PC-3 (cell line): ENCODE results near the gene ZFP28.

Source experiments
- EZH2phosphoT487 ChIP-seq: fragments of 300-600 bp; sonication (generic); IDR thresholded peaks from 2 replicates; pipeline ENCODE4 v1.6.1; 2018; ENCODE audit warnings: mild to moderate bottlenecking, antibody characterized with exemption, low read length, borderline replicate concordance
- TF ChIP-seq, protein P1 (sequence below): fragments of 300-600 bp; sonication (generic); conservative IDR thresholded peaks from 2 replicates; pipeline ENCODE4 v1.5.1; 2017; ENCODE audit warnings: antibody characterized with exemption, low read depth, mild to moderate bottlenecking, low read length

DNA sequence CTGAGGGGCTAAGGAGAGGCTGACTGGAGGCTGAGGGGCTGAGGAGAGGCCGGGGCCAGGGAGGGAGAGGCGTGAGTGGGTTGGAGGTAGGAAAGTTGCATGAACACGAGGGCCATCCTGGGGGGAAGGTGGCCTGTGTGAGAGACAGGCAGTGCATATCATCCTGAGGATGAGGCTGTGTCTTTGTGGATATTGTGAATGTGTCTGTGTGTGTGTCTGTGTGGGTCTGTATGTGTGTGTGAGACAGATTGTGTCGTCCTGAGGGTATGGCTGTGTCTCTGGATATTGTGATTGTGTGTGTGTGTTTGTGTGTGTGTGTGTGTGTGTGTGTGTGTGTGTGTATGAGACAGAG, 56.8 kb downstream of the ZFP28 start:
- no peak for TF ChIP-seq EZH2phosphoT487
- TF ChIP-seq, protein P1, sequence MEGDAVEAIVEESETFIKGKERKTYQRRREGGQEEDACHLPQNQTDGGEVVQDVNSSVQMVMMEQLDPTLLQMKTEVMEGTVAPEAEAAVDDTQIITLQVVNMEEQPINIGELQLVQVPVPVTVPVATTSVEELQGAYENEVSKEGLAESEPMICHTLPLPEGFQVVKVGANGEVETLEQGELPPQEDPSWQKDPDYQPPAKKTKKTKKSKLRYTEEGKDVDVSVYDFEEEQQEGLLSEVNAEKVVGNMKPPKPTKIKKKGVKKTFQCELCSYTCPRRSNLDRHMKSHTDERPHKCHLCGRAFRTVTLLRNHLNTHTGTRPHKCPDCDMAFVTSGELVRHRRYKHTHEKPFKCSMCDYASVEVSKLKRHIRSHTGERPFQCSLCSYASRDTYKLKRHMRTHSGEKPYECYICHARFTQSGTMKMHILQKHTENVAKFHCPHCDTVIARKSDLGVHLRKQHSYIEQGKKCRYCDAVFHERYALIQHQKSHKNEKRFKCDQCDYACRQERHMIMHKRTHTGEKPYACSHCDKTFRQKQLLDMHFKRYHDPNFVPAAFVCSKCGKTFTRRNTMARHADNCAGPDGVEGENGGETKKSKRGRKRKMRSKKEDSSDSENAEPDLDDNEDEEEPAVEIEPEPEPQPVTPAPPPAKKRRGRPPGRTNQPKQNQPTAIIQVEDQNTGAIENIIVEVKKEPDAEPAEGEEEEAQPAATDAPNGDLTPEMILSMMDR: no peak
